Activated CD4-positive, alpha-beta memory T cell treated with anti-CD3 and anti-CD28 coated beads, Interleukin-2, amount 10 ng/mL, durations not matched to agents 7 days and 5 days (primary cell): ENCODE results near the gene TKTL1. TPM values are rescaled to one million over a fixed set of nuclear protein-coding genes. Genes with fewer than 3 reads are reported as not detected.
"Not testable (repeated sequence)": the region's sequence is repeated elsewhere in the genome, so short reads cannot be mapped to it uniquely, and the experiment has no call there.

Source experiments
- CTCF ChIA-PET: fragments of 350-600 bp; sonication (Branson Sonifier 250); formaldehyde crosslinking; loops from one replicate; lab custom pipeline; 2021; ENCODE audit warnings: antibody characterized with exemption, inconsistent platforms; lab: Charles Lee
- POLR2A ChIA-PET: fragments of 350-600 bp; sonication (Branson Sonifier 250); formaldehyde crosslinking; loops from one replicate; lab custom pipeline; 2021; ENCODE audit warnings: antibody characterized with exemption; lab: Charles Lee
- DNase-seq: peaks from one replicate; pipeline ENCODE4 v3.0.0-alpha.2; 2020
- H3K27ac Mint-ChIP-seq: one replicate; pipeline ENCODE4 v1.8.0; 2021; ENCODE audit warnings: mild to moderate bottlenecking, mixed read lengths
- H3K27me3 Mint-ChIP-seq: one replicate; pipeline ENCODE4 v1.8.0; 2021; ENCODE audit warnings: mixed read lengths
- H3K36me3 Mint-ChIP-seq: one replicate; pipeline ENCODE4 v1.8.0; 2021; ENCODE audit warnings: low read depth, mixed read lengths
- H3K4me1 Mint-ChIP-seq: one replicate; pipeline ENCODE4 v1.8.0; 2021; ENCODE audit warnings: mixed read lengths
- H3K4me3 Mint-ChIP-seq: one replicate; pipeline ENCODE4 v1.8.0; 2021; ENCODE audit warnings: mild to moderate bottlenecking, mixed read lengths
- H3K9me3 Mint-ChIP-seq: one replicate; pipeline ENCODE4 v1.8.0; 2021; ENCODE audit warnings: mixed read lengths
- total RNA-seq, 2 experiments: library from RNA; stranded (reverse); gene quantifications; one replicate each; pipeline ENCODE4 v1.2.3, GENCODE V29; 2021

The TKTL1 gene, protein sequence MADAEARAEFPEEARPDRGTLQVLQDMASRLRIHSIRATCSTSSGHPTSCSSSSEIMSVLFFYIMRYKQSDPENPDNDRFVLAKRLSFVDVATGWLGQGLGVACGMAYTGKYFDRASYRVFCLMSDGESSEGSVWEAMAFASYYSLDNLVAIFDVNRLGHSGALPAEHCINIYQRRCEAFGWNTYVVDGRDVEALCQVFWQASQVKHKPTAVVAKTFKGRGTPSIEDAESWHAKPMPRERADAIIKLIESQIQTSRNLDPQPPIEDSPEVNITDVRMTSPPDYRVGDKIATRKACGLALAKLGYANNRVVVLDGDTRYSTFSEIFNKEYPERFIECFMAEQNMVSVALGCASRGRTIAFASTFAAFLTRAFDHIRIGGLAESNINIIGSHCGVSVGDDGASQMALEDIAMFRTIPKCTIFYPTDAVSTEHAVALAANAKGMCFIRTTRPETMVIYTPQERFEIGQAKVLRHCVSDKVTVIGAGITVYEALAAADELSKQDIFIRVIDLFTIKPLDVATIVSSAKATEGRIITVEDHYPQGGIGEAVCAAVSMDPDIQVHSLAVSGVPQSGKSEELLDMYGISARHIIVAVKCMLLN
- total RNA-seq: 1 to 10 TPM in 1 of 2 experiments, under 1 TPM in 1; 0.85 to 2.0 TPM

DNA sequence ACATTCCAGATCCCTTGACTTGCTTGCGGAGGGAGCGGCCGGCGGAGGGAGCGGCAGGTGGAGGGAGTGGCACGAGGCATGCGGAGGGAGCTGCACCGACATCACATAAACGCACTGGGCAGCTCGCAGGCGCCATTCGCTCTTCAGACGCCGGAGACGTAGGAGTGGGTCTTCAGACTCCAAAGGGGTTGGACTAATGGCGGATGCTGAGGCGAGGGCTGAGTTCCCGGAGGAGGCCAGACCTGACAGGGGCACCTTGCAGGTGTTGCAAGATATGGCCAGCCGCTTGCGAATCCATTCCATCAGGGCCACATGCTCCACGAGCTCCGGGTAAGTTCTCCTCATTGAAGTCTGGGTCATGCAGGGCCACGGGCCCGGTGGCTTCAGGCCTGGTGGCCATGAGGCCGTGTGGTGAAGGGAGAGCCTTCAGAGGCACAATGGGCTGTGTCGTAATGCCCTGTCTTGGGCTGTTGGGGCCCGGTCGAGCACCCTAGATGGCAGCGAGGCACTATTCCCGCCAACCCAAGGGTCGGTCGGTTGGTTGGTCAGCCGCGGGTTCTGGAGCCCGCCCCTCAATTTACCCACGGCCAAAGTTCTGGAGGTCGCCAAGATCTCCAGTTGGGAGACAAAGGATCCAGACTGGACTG is at the start of gene TKTL1:
Gene TKTL1, plus strand, starts transcription at position 132 of the 647 bp plus-strand sequence. Its CDS starts 65 bp downstream, at position 197.
- DNase-seq: no peak
- POLR2A ChIA-PET: no interaction called here
- CTCF ChIA-PET: no interaction called here
- no peak within 1 kb of the TSS for H3K27ac Mint-ChIP-seq
- no peaks in the 10 kb centered on the region for H3K36me3 Mint-ChIP-seq
- no peaks in the 10 kb centered on the region for H3K9me3 Mint-ChIP-seq
- no peak within 1 kb of the TSS for H3K4me3 Mint-ChIP-seq
- H3K4me1 Mint-ChIP-seq: no peaks in the 10 kb centered on the region
- H3K27me3 Mint-ChIP-seq: no peaks in the 10 kb centered on the region

DNA sequence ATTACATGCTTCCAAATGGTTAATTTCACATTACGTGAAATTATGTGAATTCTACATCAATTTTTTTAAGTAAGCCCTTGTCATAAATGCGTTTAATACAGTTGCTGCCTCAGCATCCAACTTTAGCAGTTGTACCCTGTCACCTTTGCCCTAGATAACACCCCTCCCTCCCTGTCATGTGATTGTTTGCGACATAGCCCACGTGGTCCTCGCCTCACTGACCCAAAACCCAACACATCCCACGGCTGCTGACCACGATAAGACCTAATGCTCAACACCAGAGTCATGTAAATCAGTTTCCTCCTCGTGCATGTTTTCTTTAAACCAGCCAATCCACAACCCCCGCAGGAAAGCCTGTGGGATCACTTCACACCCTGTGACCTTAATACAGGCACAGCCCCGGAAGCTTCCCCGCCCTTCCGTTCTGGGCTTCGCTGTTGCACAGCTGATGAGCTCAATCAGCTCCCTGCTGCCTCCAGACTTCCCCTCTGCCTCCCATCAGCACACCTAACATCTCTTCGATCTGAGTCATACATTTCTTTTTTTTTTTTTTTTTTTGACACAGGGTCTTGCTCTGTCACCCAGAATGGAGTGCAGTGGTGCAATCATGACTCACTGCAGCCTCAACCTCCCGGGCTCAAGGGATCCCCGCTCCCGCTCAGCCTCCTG is 48.1 kb upstream of the TKTL1 start:
- DNase-seq, H3K27ac Mint-ChIP-seq, POLR2A ChIA-PET, CTCF ChIA-PET, H3K27me3 Mint-ChIP-seq, H3K9me3 Mint-ChIP-seq, H3K4me3 Mint-ChIP-seq, H3K4me1 Mint-ChIP-seq, H3K36me3 Mint-ChIP-seq: not testable (repeated sequence)

DNA sequence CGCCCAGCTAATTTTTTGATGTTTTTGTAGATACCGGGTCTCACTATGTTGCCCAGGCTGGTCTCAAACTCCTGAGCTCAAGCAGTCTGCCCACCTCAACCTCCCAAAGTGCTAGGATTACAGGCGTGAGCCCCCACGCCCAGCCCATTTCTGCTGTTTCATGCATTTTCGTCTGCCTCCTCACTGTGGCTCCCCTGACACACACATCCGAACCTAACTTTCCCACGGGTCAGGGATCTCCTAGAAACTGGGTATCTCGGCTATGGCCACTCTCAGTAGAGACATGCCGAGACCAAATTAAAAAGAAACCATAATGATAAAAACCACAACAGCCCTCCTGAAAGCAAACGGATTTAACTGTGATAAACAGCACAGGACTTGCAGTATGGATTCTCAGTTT is 47.5 kb upstream of the TKTL1 start:
- POLR2A ChIA-PET, H3K4me1 Mint-ChIP-seq, DNase-seq, H3K9me3 Mint-ChIP-seq, CTCF ChIA-PET, H3K27me3 Mint-ChIP-seq, H3K27ac Mint-ChIP-seq, H3K36me3 Mint-ChIP-seq, H3K4me3 Mint-ChIP-seq: not testable (repeated sequence)

DNA sequence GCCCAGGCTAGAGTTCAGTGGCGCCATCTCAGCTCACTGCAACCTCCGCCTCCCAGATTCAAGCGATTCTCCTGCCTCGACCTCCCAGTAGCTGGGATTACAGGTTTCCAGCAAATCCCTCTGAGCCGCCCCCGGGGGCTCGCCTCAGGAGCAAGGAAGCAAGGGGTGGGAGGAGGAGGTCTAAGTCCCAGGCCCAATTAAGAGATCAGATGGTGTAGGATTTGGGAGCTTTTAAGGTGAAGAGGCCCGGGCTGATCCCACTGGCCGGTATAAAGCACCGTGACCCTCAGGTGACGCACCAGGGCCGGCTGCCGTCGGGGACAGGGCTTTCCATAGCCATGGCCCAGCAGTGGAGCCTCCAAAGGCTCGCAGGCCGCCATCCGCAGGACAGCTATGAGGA is 38.3 kb upstream of the TKTL1 start, which contains the start of gene OPN1MW3:
Gene OPN1MW3, plus strand, starts transcription at position 301 of the 400 bp plus-strand sequence. Its CDS starts 38 bp downstream, at position 339.
- CTCF ChIA-PET, H3K4me3 Mint-ChIP-seq, POLR2A ChIA-PET, H3K9me3 Mint-ChIP-seq, DNase-seq, H3K36me3 Mint-ChIP-seq, H3K27me3 Mint-ChIP-seq, H3K27ac Mint-ChIP-seq, H3K4me1 Mint-ChIP-seq: not testable (repeated sequence)

DNA sequence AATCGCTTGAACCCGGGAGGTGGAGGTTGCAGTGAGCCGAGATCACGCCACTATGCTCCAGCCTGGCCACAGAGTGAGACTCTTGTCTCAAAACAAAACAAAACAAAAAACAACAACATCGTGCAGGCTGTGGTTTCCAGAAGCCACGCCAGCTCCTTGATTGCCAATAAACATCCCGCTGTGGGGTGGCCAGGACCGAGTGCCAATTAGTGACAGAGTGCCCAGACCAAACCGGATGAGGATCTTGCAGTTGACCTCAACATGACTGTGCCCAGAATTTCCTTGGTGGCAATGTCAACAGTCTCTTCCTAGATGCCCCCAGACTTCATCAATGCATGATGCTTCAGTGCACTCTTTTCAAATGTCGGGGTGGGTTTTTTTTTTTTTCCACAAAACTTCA is 36.9 kb upstream of the TKTL1 start:
- POLR2A ChIA-PET, H3K27ac Mint-ChIP-seq, H3K36me3 Mint-ChIP-seq, DNase-seq, CTCF ChIA-PET, H3K4me3 Mint-ChIP-seq, H3K9me3 Mint-ChIP-seq, H3K4me1 Mint-ChIP-seq, H3K27me3 Mint-ChIP-seq: not testable (repeated sequence)

DNA sequence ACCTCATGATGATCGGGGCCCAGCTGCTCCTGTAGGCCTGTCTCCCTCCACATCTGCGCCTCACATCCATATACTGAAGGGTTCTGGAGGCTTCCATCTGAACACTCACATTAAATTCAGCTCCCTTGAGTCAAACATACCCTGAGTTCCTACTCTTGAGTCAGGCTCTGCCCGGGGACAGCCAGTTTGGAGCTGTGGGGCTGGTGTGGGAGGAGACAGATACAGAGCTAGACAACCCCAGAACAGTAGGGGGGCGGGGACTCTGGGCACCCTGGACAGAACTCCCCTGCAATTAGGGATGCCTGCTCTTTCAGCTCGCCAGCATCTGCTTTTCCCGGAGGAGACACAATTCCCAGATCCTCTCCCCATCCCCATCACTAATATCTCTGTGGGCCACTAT is 32.5 kb upstream of the TKTL1 start:
- H3K27me3 Mint-ChIP-seq, CTCF ChIA-PET, DNase-seq, H3K4me3 Mint-ChIP-seq, H3K9me3 Mint-ChIP-seq, POLR2A ChIA-PET, H3K4me1 Mint-ChIP-seq, H3K27ac Mint-ChIP-seq, H3K36me3 Mint-ChIP-seq: not testable (repeated sequence)

DNA sequence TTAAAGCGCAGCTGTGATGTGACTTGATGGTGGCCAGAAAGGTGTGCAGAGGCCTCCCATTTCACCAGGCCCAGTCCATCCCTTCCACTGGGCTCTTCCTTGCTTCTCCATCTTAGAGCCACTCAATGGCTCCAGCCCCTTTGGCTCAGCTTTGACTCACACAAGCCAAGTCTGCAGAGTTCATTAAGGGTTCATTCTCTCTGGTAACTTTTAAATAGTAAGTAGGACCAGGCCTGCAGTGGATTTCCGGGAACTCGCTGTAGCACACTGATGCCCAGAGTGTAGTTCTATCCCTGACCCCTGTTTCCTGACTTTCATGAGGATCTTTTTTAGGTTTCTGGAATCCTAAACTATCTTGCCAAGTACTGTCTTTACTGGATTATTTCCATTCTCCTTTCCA is 26.4 kb upstream of the TKTL1 start:
- CTCF ChIA-PET, DNase-seq, POLR2A ChIA-PET, H3K9me3 Mint-ChIP-seq, H3K27me3 Mint-ChIP-seq, H3K27ac Mint-ChIP-seq, H3K36me3 Mint-ChIP-seq, H3K4me1 Mint-ChIP-seq, H3K4me3 Mint-ChIP-seq: not testable (repeated sequence)

DNA sequence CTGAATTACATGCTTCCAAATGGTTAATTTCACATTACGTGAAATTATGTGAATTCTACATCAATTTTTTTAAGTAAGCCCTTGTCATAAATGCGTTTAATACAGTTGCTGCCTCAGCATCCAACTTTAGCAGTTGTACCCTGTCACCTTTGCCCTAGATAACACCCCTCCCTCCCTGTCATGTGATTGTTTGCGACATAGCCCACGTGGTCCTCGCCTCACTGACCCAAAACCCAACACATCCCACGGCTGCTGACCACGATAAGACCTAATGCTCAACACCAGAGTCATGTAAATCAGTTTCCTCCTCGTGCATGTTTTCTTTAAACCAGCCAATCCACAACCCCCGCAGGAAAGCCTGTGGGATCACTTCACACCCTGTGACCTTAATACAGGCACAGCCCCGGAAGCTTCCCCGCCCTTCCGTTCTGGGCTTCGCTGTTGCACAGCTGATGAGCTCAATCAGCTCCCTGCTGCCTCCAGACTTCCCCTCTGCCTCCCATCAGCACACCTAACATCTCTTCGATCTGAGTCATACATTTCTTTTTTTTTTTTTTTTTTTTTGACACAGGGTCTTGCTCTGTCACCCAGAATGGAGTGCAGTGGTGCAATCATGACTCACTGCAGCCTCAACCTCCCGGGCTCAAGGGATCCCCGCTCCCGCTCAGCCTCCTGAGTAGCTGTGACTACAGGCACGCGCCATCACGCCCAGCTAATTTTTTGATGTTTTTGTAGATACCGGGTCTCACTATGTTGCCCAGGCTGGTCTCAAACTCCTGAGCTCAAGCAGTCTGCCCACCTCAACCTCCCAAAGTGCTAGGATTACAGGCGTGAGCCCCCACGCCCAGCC is 10.9 kb upstream of the TKTL1 start:
- H3K4me1 Mint-ChIP-seq, H3K27me3 Mint-ChIP-seq, H3K9me3 Mint-ChIP-seq, POLR2A ChIA-PET, H3K27ac Mint-ChIP-seq, DNase-seq, CTCF ChIA-PET, H3K36me3 Mint-ChIP-seq, H3K4me3 Mint-ChIP-seq: not testable (repeated sequence)

DNA sequence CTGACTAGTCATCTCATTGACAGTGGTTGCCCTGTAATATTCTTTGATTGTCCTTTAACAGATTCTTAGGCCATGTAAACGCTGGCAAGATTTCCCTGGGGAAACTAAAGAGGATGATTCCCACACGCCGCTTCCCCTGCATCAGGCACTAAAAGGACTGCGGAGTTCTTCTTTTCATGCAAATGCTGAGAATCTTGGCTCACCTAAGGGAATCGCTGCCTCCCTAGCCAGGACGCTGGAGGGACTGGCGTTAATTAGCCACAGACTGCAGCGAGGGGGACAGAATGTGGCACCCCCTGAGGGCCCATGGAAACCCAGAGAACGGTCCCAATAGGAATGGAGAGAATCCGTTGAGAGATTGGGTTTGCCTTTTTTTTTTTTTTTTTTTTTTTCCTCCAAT is 9.2 kb upstream of the TKTL1 start:
- H3K4me1 Mint-ChIP-seq, CTCF ChIA-PET, H3K4me3 Mint-ChIP-seq, DNase-seq, POLR2A ChIA-PET, H3K36me3 Mint-ChIP-seq, H3K27me3 Mint-ChIP-seq, H3K27ac Mint-ChIP-seq, H3K9me3 Mint-ChIP-seq: not testable (repeated sequence)

DNA sequence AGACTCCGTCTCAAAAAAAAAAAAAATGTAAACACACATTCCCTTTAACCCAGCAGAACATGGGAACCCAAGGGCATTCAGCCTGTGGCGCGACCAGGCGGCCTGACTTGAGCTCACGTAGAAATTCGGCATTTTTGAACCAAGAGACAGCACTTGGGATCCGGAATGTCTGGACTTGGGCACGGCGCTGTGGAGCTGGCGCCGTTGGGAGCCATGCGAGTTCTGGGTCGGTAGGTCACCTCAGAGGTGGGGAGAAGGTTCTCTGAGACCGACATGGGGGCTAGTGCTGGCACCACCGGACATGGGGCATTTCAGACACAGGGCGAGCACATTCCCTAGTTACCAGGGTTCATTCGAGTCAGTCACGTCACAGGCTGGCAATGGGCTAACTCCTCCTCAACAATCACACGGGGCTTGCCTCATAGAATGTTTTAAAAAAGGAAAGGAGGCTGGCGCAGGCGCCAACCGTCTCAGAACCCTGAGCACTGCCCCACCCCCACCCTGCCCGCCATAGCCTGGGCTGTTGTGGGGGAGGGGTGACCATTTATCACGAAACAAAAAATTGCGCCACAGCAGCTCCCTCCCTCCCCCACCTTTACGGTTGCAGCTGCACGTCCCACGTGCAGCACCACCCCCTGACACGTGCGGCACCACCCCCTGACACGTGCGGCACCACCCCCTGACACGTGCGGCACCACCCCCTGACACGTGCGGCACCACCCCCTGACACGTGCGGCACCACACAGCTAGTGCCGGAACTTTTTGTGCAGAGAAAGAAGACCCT is 612 bp upstream of the TKTL1 start, which contains the start of gene TEX28:
Gene TEX28, minus strand, starts transcription at position 334 of the 784 bp plus-strand sequence. CDS start 3,007 bp downstream, outside the sequence.
- Mint-ChIP-seq H3K27me3 (no peaks in the 10 kb centered on the region), H3K27ac (no peak within 1 kb of the TSS), H3K4me3 (no peak within 1 kb of the TSS), H3K4me1 (no peaks in the 10 kb centered on the region), H3K36me3 (no peaks in the 10 kb centered on the region), H3K9me3 (no peaks in the 10 kb centered on the region)
- CTCF ChIA-PET: interaction anchor here (0.7 kb wide), 1 partner anchor 19 kb away, joined by 3 read pairs; no protein-coding TSS in a partner anchor
- no peak for DNase-seq
- POLR2A ChIA-PET: no interaction called here

DNA sequence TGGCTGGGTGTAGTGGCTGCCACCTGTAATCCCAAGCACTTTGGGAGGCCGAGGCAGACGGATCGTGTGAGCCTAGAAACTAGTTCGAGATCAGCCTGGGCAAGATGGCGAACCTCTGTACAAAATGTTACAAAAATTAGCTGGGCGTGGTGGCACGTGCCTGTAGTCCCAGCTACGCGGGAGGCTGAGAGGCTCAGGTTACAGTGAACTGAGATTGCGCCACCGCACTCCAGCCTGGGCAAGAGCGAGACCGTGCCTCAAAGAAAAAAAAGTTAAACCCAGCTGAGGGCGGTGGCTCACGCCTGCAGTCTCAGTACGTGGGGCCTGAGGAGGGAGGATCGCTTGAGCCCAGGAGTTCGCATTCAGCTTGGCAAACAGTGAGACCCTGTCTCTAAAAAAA is 1.1 kb downstream of the TKTL1 start:
- no peaks in the 10 kb centered on the region for H3K9me3 Mint-ChIP-seq
- H3K27ac Mint-ChIP-seq: no peak overlapping the region
- ChIA-PET CTCF (interaction anchor here (1.3 kb wide), 1 partner anchor 30 kb away, joined by 4 read pairs; no protein-coding TSS in a partner anchor), POLR2A (no interaction called here)
- no peaks in the 10 kb centered on the region for H3K36me3 Mint-ChIP-seq
- no peaks in the 10 kb centered on the region for H3K27me3 Mint-ChIP-seq
- no peaks in the 10 kb centered on the region for H3K4me1 Mint-ChIP-seq
- no peak overlapping the region for H3K4me3 Mint-ChIP-seq
- DNase-seq: no peak

DNA sequence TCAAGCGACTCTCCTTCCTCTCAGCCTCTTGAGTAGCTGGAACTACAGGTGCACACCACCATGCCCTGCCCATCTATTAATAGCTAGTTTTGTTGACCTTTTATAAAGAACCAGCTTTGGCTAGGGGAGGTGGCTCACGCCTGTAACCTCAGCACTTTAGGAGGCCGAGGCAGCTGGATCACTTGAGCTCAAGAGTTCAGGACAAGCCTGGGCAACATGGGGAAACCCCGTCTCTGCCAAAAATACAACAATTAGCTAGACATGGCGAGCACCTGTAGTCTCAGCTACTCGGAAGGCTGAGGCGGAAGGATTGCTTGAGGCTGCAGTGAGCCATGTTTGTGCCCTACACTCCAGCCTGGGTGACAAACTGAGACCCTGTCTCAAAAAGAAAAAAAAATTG is 2.7 kb downstream of the TKTL1 start:
- Mint-ChIP-seq H3K4me3 (no peak overlapping the region), H3K4me1 (no peaks in the 10 kb centered on the region), H3K27me3 (no peaks in the 10 kb centered on the region), H3K36me3 (no peaks in the 10 kb centered on the region), H3K27ac (no peak overlapping the region), H3K9me3 (no peaks in the 10 kb centered on the region)
- DNase-seq: no peak
- POLR2A ChIA-PET: no interaction called here
- CTCF ChIA-PET: interaction anchor here (2.3 kb wide), 1 partner anchor 10 kb away, joined by 7 read pairs; no protein-coding TSS in a partner anchor
